Adrenal gland (tissue), 12 donors: Measurements from ENCODE around the gene BMERB1. TPM values are rescaled to one million over a fixed set of nuclear protein-coding genes. Genes with fewer than 3 reads are reported as not detected.
"Not testable (repeated sequence)": the region's sequence is repeated elsewhere in the genome, so short reads cannot be mapped to it uniquely, and the experiment has no call there.

ENCODE experiments used
- DNase-seq, 7 donors: peaks; one replicate each; pipeline ENCODE4 v3.0.0-alpha.2; 2019 to 2020
- H3K27ac ChIP-seq, 5 donors: fragments of 200-600 bp; sonication (generic) in 4 of 5; 1 replicate in 3 of 5; 2 replicates in 2 of 5; pipeline versions ENCODE4 v1.5.1 to v1.8.0; 2016 to 2020; ENCODE audit warnings: mild to moderate bottlenecking in 1 of 5
- H3K27me3 ChIP-seq: fragments of 200-600 bp; 2 replicates; pipeline ENCODE4 v1.8.0; 2021
- H3K36me3 ChIP-seq, 2 donors: fragments of 200-600 bp; replicated peaks in 1 of 2; 1 replicate in 1 of 2; 2 replicates in 1 of 2; pipeline versions ENCODE4 v1.5.1 to v1.8.0; 2018 to 2022
- H3K4me1 ChIP-seq, 2 donors: fragments of 200-600 bp; replicated peaks in 1 of 2; 1 replicate in 1 of 2; 2 replicates in 1 of 2; pipeline versions ENCODE4 v1.5.1 to v1.8.0; 2018 to 2021
- H3K4me3 ChIP-seq, 4 donors: fragments of 200-600 bp; sonication (generic) in 3 of 4; one replicate each; pipeline ENCODE4 v1.5.1; 2016 to 2018
- H3K9me3 ChIP-seq, 3 donors: fragments of 200-600 bp; sonication (generic) in 1 of 3; replicated peaks in 1 of 3; 1 replicate in 2 of 3; 2 replicates in 1 of 3; pipeline versions ENCODE4 v1.5.1 to v1.8.0; 2016 to 2021
- POLR2A ChIP-seq, 2 donors: fragments of 450-650 bp; IDR thresholded peaks; one replicate each; pipeline ENCODE4 v1.6.1; 2017; ENCODE audit warnings: antibody characterized with exemption in 2 of 2, mild to moderate bottlenecking in 2 of 2, moderate library complexity in 1 of 2
- WGBS, 4 donors: extraction: QIAGEN DNeasy Blood & Tissue Kit in 2 of 4; methylation state at CpG; one replicate each; pipeline versions ENCODE4 v1.1.5 to v1.1.7; 2013 to 2017; 5-methylcytosine and 5-hydroxymethylcytosine counted together
- intact Hi-C, 2 donors: fragments of 100-400 bp; cut with DNase I; formaldehyde crosslinking; loops; one replicate each; pipeline versions ENCODE4 v1.14.1 to v1.15.0; 2022 to 2023
- polyA plus RNA-seq, 3 donors: library from polyadenylated mRNA; stranded (reverse); fragments of 200-250 nt in 2 of 3; fragments of 350-450 nt in 1 of 3; fragmentation: Illumina TruSeq in 1 of 3; extraction: RNeasy Lipid Tissue Mini Kit (QIAGEN cat#74804) in 1 of 3; gene quantifications; one replicate each; pipeline ENCODE4 v1.2.3, GENCODE V29; 2013 to 2014
- total RNA-seq, 9 donors: library from RNA; depleted of rRNA in 4 of 9; stranded (reverse); fragments of >200 nt in 4 of 9; fragments of 120-200 nt in 1 of 9; fragmentation: NEBNext Ultra II Directional in 1 of 9; extraction: Animal tissue kit (Norgen Biotek cat#: 25700) in 1 of 9; gene quantifications; one replicate each; pipeline versions ENCODE4 v1.1.0 to v1.2.4, GENCODE V29; 2013 to 2023
- TF ChIP-seq, protein P1 (sequence below), 6 experiments: fragments of 450-650 bp in 4 of 6; fragments of 200-600 bp in 2 of 6; sonication (generic) in 1 of 6; IDR thresholded peaks; 1 replicate in 5 of 6; 2 replicates in 1 of 6; pipeline versions ENCODE4 v1.5.1 to v1.8.0; 2016 to 2021; ENCODE audit warnings: antibody characterized with exemption in 6 of 6, mild to moderate bottlenecking in 2 of 6, moderate library complexity in 1 of 6
- donor health status: healthy with polysubstance abuse.
- donor health status: Bipolar disorder and iron deficiency.
- donor health status: DM: yes; HTN: yes; CAD: no.
- donor health status: DM: no; HTN: no; CAD: no.
- donor health status: DM: no; HTN: no; CAD: no.
- donor health status: DM: yes; HTN: yes; CAD: no.

Gene BMERB1
- total and polyA plus RNA-seq, 12 donors, result 9.8 to 56.0 (median 18.7) TPM

DNA sequence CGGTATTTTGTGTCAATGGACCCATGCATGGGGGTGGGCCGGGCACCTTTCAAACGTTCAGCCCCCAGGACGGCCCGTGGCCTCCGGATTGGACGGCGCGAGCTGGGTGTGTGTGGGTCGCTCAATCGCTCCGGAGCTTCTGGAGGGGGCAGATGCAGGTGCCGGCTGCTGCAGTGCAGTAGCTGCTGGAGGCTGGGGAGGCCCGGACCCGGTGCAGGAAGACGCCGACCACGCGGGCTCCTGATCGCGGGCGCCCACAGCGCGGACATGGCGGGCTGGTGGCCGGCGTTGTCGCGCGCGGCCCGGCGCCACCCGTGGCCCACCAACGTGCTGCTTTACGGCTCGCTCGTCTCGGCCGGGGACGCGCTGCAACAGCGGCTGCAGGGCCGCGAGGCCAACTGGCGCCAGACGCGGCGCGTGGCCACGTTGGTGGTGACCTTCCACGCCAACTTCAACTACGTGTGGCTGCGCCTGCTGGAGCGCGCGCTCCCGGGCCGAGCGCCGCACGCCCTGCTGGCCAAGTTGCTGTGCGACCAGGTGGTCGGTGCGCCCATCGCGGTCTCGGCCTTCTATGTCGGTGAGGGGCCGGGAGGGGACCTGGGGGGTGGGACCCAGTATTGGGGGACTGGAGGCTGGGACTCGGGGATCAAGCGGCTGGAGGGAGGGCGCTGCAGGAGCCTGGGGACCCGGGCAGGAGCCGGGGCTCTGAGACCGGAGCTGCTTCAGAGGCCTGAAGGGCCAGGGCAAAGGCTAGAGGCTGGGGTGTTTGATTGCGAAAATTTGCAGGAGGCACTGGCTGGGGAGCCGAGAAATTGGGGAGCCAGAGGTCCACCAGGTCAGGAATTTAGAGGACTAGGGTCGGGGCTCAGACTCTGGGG lies 38.5 kb upstream of the BMERB1 start, which contains the start of gene MPV17L:
Gene MPV17L, plus strand, starts transcription at position 124 of the 878 bp plus-strand sequence. Its CDS starts 144 bp downstream, at position 268.
- Histone ChIP-seq H3K4me3 (peak within 1 kb of the TSS in 3 of 4 donors; percentile 22 to 52 (median 45)), H3K27ac (peak within 1 kb of the TSS in 2 of 5 donors; percentile 62 to 64)
- H3K9me3 ChIP-seq, H3K27me3 ChIP-seq, H3K4me1 ChIP-seq, H3K36me3 ChIP-seq, intact Hi-C loops: not testable (repeated sequence)
- peak; percentile 51 to 75 (median 66) for DNase-seq
- WGBS, 4 donors, result 2 to 9% (median 4%) methylated on average over 18 to 79 of the region's 79 CpGs
- peak in 1 of 2 donors; percentile 46 for TF ChIP-seq POLR2A (IDR thresholded peaks at IDR 0.05)

DNA sequence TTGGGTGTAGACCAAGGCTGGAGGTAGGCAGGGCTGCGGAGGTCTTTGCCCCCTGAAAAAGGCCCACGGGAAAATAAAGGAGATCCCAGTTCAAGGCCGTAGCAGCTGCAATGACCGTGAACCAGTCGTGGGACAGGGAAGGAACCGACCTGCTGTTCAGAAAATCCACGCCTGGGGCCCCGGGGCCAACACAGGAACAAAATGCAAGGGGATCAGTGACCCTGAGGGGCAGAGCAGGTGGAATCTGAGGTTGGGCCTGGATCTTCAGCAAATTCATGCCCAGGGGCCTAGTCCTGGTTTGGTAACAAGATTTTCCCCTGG lies 37.9 kb upstream of the BMERB1 start:
- Histone ChIP-seq H3K27ac (peak overlapping the region in 2 of 5 donors; percentile 62 to 64), H3K4me3 (peak overlapping the region in 2 of 4 donors; percentile 45 to 52)

DNA sequence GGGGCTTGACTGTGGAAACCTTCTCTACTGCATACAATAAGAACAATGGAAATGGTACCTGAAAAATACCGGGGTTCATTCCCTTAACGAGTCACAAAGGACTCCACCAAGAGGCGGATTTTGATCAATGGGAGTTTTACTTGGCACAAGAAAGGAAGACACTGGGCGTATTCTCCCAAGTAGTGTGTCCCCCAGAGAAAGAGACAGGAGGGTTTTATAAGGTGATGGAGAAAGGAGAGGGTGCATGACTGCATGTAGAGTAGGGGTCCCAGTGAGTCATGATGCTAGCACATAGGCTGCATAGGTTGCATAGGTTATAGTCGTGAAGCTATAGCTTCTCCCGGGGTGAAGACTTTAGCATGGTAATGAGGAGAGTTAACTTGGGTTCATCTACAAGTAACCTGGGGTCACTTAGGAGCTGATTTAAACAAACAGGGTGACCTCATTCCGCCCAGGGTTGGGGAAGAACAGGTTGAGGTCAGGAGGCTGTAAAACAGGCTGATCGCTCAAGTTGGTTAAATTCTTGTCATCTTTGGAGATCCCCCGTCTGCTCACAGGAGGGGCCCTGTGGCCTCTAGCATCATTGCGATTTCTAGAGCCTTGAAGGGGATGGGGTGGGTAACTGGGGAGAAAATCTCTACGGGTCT lies 37.3 kb upstream of the BMERB1 start:
- no peak for DNase-seq
- Histone ChIP-seq H3K27ac (no peak overlapping the region), H3K4me1 (no peaks in the 10 kb centered on the region)

More for the DNA sequence above, 37.9 kb upstream of the BMERB1 start:
- H3K4me1 ChIP-seq, H3K9me3 ChIP-seq, H3K36me3 ChIP-seq, H3K27me3 ChIP-seq, DNase-seq, intact Hi-C loops: not testable (repeated sequence)
- WGBS, 4 donors, result 60 to 75% (median 62%) methylated on average over 5 to 8 of the region's 8 CpGs

DNA sequence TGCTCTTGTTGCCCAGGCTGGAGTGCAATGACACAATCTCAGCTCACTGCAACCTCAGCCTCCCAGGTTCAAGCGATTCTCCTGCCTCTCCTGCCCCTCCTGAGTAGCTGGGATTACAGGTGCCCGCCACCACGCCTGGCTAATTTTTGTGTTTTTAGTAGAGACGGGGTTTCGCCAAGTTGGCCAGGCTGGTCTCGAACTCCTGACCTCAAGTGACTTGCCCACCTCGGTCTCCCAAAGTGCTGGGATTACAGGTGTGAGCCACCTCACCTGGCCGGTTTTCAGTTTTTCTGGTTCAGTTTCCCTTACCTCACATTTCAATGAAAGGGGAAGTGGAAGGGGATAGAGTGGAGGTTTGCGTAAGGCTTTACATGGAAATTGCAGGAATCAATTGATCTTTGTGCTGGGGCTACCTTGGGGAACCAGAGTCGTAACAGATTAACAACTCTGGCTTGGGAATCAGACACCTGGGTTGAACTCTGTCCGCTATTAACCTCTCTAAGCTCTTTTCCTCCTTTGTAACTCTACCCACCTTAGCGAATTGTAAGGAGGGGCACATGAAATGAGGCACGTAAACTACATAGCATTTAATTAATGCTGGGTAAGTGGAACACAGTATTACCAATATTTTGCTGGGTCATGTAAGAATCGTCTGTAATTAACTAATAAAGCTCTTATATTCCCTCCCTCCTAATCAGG lies 35.6 kb upstream of the BMERB1 start:
- Histone ChIP-seq H3K36me3 (no peaks in the 10 kb centered on the region), H3K4me1 (no peaks in the 10 kb centered on the region), H3K27me3 (no peaks in the 10 kb centered on the region), H3K4me3 (no peak overlapping the region), H3K27ac (no peak overlapping the region), H3K9me3 (no peaks in the 10 kb centered on the region)
- 82 to 89% (median 85%) methylated on average over 14 of the region's 14 CpGs for WGBS, 4 donors
- no peak for DNase-seq
- intact Hi-C loops, result no loop called here
- TF ChIP-seq, protein P1, sequence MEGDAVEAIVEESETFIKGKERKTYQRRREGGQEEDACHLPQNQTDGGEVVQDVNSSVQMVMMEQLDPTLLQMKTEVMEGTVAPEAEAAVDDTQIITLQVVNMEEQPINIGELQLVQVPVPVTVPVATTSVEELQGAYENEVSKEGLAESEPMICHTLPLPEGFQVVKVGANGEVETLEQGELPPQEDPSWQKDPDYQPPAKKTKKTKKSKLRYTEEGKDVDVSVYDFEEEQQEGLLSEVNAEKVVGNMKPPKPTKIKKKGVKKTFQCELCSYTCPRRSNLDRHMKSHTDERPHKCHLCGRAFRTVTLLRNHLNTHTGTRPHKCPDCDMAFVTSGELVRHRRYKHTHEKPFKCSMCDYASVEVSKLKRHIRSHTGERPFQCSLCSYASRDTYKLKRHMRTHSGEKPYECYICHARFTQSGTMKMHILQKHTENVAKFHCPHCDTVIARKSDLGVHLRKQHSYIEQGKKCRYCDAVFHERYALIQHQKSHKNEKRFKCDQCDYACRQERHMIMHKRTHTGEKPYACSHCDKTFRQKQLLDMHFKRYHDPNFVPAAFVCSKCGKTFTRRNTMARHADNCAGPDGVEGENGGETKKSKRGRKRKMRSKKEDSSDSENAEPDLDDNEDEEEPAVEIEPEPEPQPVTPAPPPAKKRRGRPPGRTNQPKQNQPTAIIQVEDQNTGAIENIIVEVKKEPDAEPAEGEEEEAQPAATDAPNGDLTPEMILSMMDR (IDR thresholded peaks at IDR 0.05), result no peak
- TF ChIP-seq POLR2A (IDR thresholded peaks at IDR 0.05), result no peak

More for the DNA sequence above, 37.3 kb upstream of the BMERB1 start:
- 85 to 92% (median 91%) methylated on average over 11 of the region's 11 CpGs for WGBS, 4 donors
- no peaks in the 10 kb centered on the region for H3K27me3 ChIP-seq
- H3K9me3 ChIP-seq, result no peaks in the 10 kb centered on the region
- intact Hi-C loops, result no loop called here
- no peaks in the 10 kb centered on the region for H3K36me3 ChIP-seq
- TF ChIP-seq, protein P1 (IDR thresholded peaks at IDR 0.05), result no peak
- TF ChIP-seq POLR2A (IDR thresholded peaks at IDR 0.05), result no peak
- no peak overlapping the region for H3K4me3 ChIP-seq

DNA sequence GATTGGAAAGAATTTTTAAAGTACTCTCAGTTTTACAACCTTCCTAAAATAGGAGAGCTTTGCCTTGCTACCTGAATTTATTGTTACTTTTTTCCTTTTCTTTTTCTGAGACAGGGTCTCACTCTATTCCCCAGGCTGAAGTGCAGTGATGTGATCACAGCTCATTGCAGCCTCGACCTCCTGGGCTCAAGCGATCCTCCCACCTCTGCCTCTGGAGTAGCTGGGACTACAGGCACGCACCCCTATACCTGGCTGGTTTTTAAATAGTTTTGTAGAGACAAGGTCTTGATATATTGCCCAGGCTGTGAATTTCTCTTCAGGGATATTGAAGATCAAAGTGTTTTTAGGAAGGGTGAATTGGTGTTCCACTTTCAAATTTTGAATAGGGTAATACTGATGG lies 35.1 kb upstream of the BMERB1 start:
- TF ChIP-seq, protein P1 (IDR thresholded peaks at IDR 0.05), result no peak
- no peak for TF ChIP-seq POLR2A (IDR thresholded peaks at IDR 0.05)
- Histone ChIP-seq H3K36me3 (no peaks in the 10 kb centered on the region), H3K4me3 (no peak overlapping the region), H3K4me1 (no peaks in the 10 kb centered on the region), H3K27ac (no peak overlapping the region), H3K27me3 (no peaks in the 10 kb centered on the region), H3K9me3 (no peaks in the 10 kb centered on the region)
- intact Hi-C loops, result no loop called here
- WGBS, 4 donors, result 89 to 96% (median 95%) methylated on average over 3 of the region's 3 CpGs
- DNase-seq, result no peak

DNA sequence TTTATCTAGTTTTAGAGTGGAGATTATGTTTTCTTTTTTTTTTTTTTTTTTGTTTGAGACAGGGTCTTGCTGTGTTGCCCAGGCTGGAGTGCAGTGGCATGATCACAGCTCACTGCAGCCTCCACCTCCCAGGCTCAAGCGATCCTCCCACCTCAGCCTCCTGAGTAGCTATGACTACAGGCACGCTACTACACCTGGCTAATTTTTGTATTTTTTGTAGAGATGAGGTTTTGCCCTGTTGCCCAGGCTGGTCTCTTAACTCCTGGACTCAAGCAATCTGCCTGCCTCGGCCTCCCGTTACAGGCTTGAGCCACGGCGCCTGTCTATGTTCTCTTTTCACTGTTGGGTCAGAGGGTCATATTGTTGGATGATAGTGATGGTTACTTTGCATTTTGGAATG lies 34.1 kb upstream of the BMERB1 start:
- WGBS, 4 donors, result 92 to 97% (median 95%) methylated on average over 6 of the region's 6 CpGs
- not testable (repeated sequence) for H3K27me3 ChIP-seq

More for the DNA sequence above, 34.1 kb upstream of the BMERB1 start:
- H3K36me3 ChIP-seq, H3K27ac ChIP-seq, H3K9me3 ChIP-seq, DNase-seq, intact Hi-C loops, H3K4me3 ChIP-seq, H3K4me1 ChIP-seq: not testable (repeated sequence)
